OCI-LY7 (cell line): ENCODE data around the gene SERPINA5. TPM values are rescaled to one million over a fixed set of nuclear protein-coding genes. Genes with fewer than 3 reads are reported as not detected.

Experiments used
- BruUV-seq: library from RNA; stranded (reverse); fragments of 400-500 nt; replicated peaks from 2 replicates; lab custom pipeline; 2021; lab: Mats Ljungman, UMichigan
- CTCF ChIA-PET: fragments of 300-600 bp; sonication (Branson Sonifier 250); formaldehyde crosslinking; loops from one replicate; lab custom pipeline; 2022; ENCODE audit warnings: antibody characterized with exemption; ENCODE audit not compliant: unreplicated experiment; lab: Charles Lee
- POLR2A ChIA-PET: fragments of 300-600 bp; sonication (Branson Sonifier 250); formaldehyde crosslinking; loops from one replicate; lab custom pipeline; 2022; ENCODE audit warnings: antibody characterized with exemption; lab: Charles Lee
- DNase-seq: peaks from one replicate; pipeline ENCODE4 v3.0.0-alpha.2; 2015; ENCODE audit warnings: low spot score
- H2AFZ ChIP-seq: fragments of 200-600 bp; sonication (generic), shearing (Covaris generic); 2 replicates; pipeline ENCODE4 v1.6.1; 2014; ENCODE audit warnings: mild to moderate bottlenecking, antibody characterized with exemption, low read length, moderate library complexity
- H3K27ac ChIP-seq: fragments of 200-600 bp; sonication (generic); 2 replicates; pipeline ENCODE4 v1.5.1; 2014; ENCODE audit warnings: mixed run types, low read depth, mild to moderate bottlenecking, moderate library complexity, low read length, inconsistent platforms; ENCODE audit not compliant: poor library complexity, severe bottlenecking
- H3K36me3 ChIP-seq: fragments of 200-600 bp; sonication (generic); 2 replicates; pipeline ENCODE4 v1.6.1; 2014; ENCODE audit warnings: mild to moderate bottlenecking, antibody characterized with exemption, low read length, moderate library complexity, mixed read lengths; ENCODE audit not compliant: insufficient read depth
- H3K4me1 ChIP-seq: fragments of 200-600 bp; sonication (generic); 2 replicates; pipeline ENCODE4 v1.5.1; 2014; ENCODE audit warnings: mild to moderate bottlenecking, low read length; ENCODE audit not compliant: insufficient read depth, poor library complexity, severe bottlenecking
- H3K4me2 ChIP-seq: fragments of 200-600 bp; sonication (generic); 2 replicates; pipeline ENCODE4 v1.6.1; 2014; ENCODE audit warnings: mild to moderate bottlenecking, low read length
- H3K4me3 ChIP-seq: fragments of 200-600 bp; sonication (generic); 2 replicates; pipeline ENCODE4 v1.5.1; 2014; ENCODE audit warnings: mild to moderate bottlenecking, low read depth, low read length; ENCODE audit not compliant: poor library complexity, severe bottlenecking
- H3K79me2 ChIP-seq: fragments of 200-600 bp; sonication (generic); 2 replicates; pipeline ENCODE4 v1.6.1; 2016; ENCODE audit warnings: low read depth, mild to moderate bottlenecking, low read length, moderate library complexity, mixed read lengths; ENCODE audit not compliant: insufficient read depth
- H3K9me2 ChIP-seq: fragments of 200-600 bp; sonication (generic); 2 replicates; pipeline ENCODE4 v1.6.1; 2016; ENCODE audit warnings: mild to moderate bottlenecking, low read length, mixed read lengths; ENCODE audit not compliant: insufficient read depth
- H3K9me3 ChIP-seq: fragments of 200-600 bp; sonication (generic); 2 replicates; pipeline ENCODE4 v1.6.1; 2014; ENCODE audit warnings: mild to moderate bottlenecking, mixed run types, low read length, mixed read lengths
- H4K20me1 ChIP-seq: fragments of 200-600 bp; sonication (generic); 2 replicates; pipeline ENCODE4 v1.6.1; 2014; ENCODE audit warnings: mild to moderate bottlenecking, antibody characterized with exemption, low read length, moderate library complexity, mixed read lengths; ENCODE audit not compliant: insufficient read depth
- CTCF ChIP-seq: fragments of 200-600 bp; sonication (generic); conservative IDR thresholded peaks from 2 replicates; pipeline ENCODE4 v1.5.1; 2014; ENCODE audit warnings: mild to moderate bottlenecking, antibody characterized with exemption, low read length, moderate library complexity, mixed read lengths
- EZH2phosphoT487 ChIP-seq: fragments of 200-600 bp; sonication (generic); IDR thresholded peaks from 2 replicates; pipeline ENCODE4 v1.6.1; 2018; ENCODE audit warnings: low read depth, borderline replicate concordance, mild to moderate bottlenecking, mixed run types, antibody characterized with exemption, low read length, moderate library complexity, mixed read lengths
- intact Hi-C: fragments of 100-400 bp; cut with micrococcal nuclease; formaldehyde crosslinking; loops from one replicate; pipeline ENCODE4 v1.10.0; 2022; ENCODE audit not compliant: unreplicated experiment
- total RNA-seq, 2 experiments: library from RNA; depleted of rRNA in 1 of 2; stranded (reverse); fragments of >200 nt in 1 of 2; shearing (Covaris generic) in 1 of 2; gene quantifications; 2 replicates each; pipeline ENCODE4 v1.2.3, GENCODE V29; 2014 to 2022

SERPINA5 gene
- total RNA-seq, 2 experiments from 2014 or later = not detected

- no peak for DNase-seq
- no peak overlapping the region for H3K4me2 ChIP-seq
- no peaks in the 10 kb centered on the region for H3K79me2 ChIP-seq
- CTCF ChIA-PET = no interaction called here
- no peaks in the 10 kb centered on the region for H4K20me1 ChIP-seq
- no peaks in the 10 kb centered on the region for H3K36me3 ChIP-seq
- no peak overlapping the region for H3K4me3 ChIP-seq
- H3K4me1 ChIP-seq = no peaks in the 10 kb centered on the region
- H3K27ac ChIP-seq = no peak overlapping the region
- H2AFZ ChIP-seq = no peak overlapping the region
- POLR2A ChIA-PET = no interaction called here
- no peaks in the 10 kb centered on the region for H3K9me3 ChIP-seq
- no peaks in the 10 kb centered on the region for H3K9me2 ChIP-seq
- intact Hi-C loops = no loop called here
- TF ChIP-seq CTCF (no peak), EZH2phosphoT487 (no peak)
- BruUV-seq = no TSS peak
Observed at GRCh38 chr14:94595912-94596311, 14.7 kb downstream of the SERPINA5 start.

GRCh38 chr14:94596361-94596760 lies 15.1 kb downstream of the SERPINA5 start:
- Histone ChIP-seq H2AFZ (no peak overlapping the region), H4K20me1 (no peaks in the 10 kb centered on the region), H3K27ac (no peak overlapping the region), H3K4me1 (no peaks in the 10 kb centered on the region), H3K9me3 (no peaks in the 10 kb centered on the region), H3K79me2 (no peaks in the 10 kb centered on the region), H3K36me3 (no peaks in the 10 kb centered on the region), H3K9me2 (no peaks in the 10 kb centered on the region), H3K4me3 (no peak overlapping the region), H3K4me2 (no peak overlapping the region)
- ChIA-PET POLR2A (no interaction called here), CTCF (no interaction called here)
- no peak for TF ChIP-seq EZH2phosphoT487
- no peak for TF ChIP-seq CTCF
- no TSS peak for BruUV-seq
- intact Hi-C loops = no loop called here
- DNase-seq = no peak

- intact Hi-C loops = no loop called here
- TF ChIP-seq CTCF = no peak
- no peak for TF ChIP-seq EZH2phosphoT487
- CTCF ChIA-PET = interaction anchor here (0.9 kb wide), 1 partner anchor 49 kb away, joined by 5 read pairs; no protein-coding TSS in a partner anchor
- no peaks in the 10 kb centered on the region for H3K9me3 ChIP-seq
- BruUV-seq = no TSS peak
- H3K27ac ChIP-seq = no peak overlapping the region
- POLR2A ChIA-PET = interaction anchor here (0.6 kb wide), 1 partner anchor 24 kb away, joined by 3 read pairs; no protein-coding TSS in a partner anchor
- H3K79me2 ChIP-seq = no peaks in the 10 kb centered on the region
- H3K4me2 ChIP-seq = no peak overlapping the region
- H3K36me3 ChIP-seq = no peaks in the 10 kb centered on the region
- H3K4me1 ChIP-seq = no peaks in the 10 kb centered on the region
- H3K4me3 ChIP-seq = no peak overlapping the region
- H3K9me2 ChIP-seq = no peaks in the 10 kb centered on the region
- no peak for DNase-seq
- no peak overlapping the region for H2AFZ ChIP-seq
- no peaks in the 10 kb centered on the region for H4K20me1 ChIP-seq
Observed at GRCh38 chr14:94597788-94598187, 16.6 kb downstream of the SERPINA5 start.
